H9 (cell line): ENCODE results near the gene CABP7. TPM values are rescaled to one million over a fixed set of nuclear protein-coding genes. Genes with fewer than 3 reads are reported as not detected.
A peak's percentile ranks its signal among the peaks of the same experiment; 100 is the strongest.

Source experiments
- DNase-seq: peaks from one replicate; pipeline ENCODE4 v3.0.0-alpha.2; 2017
- H2AFZ ChIP-seq: one replicate; pipeline ENCODE4 v1.6.1; 2013; ENCODE audit warnings: mild to moderate bottlenecking, low read length, control low read depth, moderate library complexity
- H2AK5ac ChIP-seq: 2 replicates; pipeline ENCODE4 v1.6.1; 2013; ENCODE audit warnings: low read length, control low read depth, mixed read lengths; ENCODE audit not compliant: insufficient read length
- H2BK120ac ChIP-seq: one replicate; pipeline ENCODE4 v1.6.1; 2013; ENCODE audit warnings: low read depth, mild to moderate bottlenecking, low read length, control low read depth, inconsistent platforms; ENCODE audit not compliant: poor library complexity, severe bottlenecking
- H2BK12ac ChIP-seq: 2 replicates; pipeline ENCODE4 v1.6.1; 2013; ENCODE audit warnings: low read length, control low read depth, mixed read lengths, low read depth; ENCODE audit not compliant: insufficient read length
- H2BK15ac ChIP-seq: 2 replicates; pipeline ENCODE4 v1.6.1; 2013; ENCODE audit warnings: low read depth, low read length, control low read depth
- H2BK20ac ChIP-seq: one replicate; pipeline ENCODE4 v1.6.1; 2013; ENCODE audit warnings: low read depth, mild to moderate bottlenecking, low read length, control low read depth, inconsistent platforms; ENCODE audit not compliant: poor library complexity, severe bottlenecking
- H2BK5ac ChIP-seq: 2 replicates; pipeline ENCODE4 v1.6.1; 2013; ENCODE audit warnings: low read length, control low read depth, mixed read lengths; ENCODE audit not compliant: insufficient read length
- H3K14ac ChIP-seq: 2 replicates; pipeline ENCODE4 v1.6.1; 2013; ENCODE audit warnings: low read length, control low read depth; ENCODE audit not compliant: insufficient read depth
- H3K18ac ChIP-seq: 2 replicates; pipeline ENCODE4 v1.6.1; 2013; ENCODE audit warnings: low read depth, mild to moderate bottlenecking, mixed read lengths, low read length, control low read depth; ENCODE audit not compliant: insufficient read length
- H3K23ac ChIP-seq: 2 replicates; pipeline ENCODE4 v1.6.1; 2013; ENCODE audit warnings: low read length, control low read depth, mixed read lengths, low read depth; ENCODE audit not compliant: insufficient read length
- H3K23me2 ChIP-seq: 2 replicates; pipeline ENCODE4 v1.6.1; 2013; ENCODE audit warnings: low read depth, mild to moderate bottlenecking, mixed read lengths, low read length, control low read depth; ENCODE audit not compliant: insufficient read length, poor library complexity, severe bottlenecking
- H3K27ac ChIP-seq: 2 replicates; pipeline ENCODE4 v1.5.1; 2013; ENCODE audit warnings: low read length, control low read depth, mixed read lengths, low read depth; ENCODE audit not compliant: insufficient read length
- H3K27me3 ChIP-seq: 2 replicates; pipeline ENCODE4 v1.6.1; 2013; ENCODE audit warnings: low read length, control low read depth, inconsistent platforms; ENCODE audit not compliant: insufficient read depth
- H3K4ac ChIP-seq: 2 replicates; pipeline ENCODE4 v1.6.1; 2013; ENCODE audit warnings: low read depth, mild to moderate bottlenecking, control low read depth, inconsistent platforms, low read length, moderate library complexity
- H3K4me1 ChIP-seq: 2 replicates; pipeline ENCODE4 v1.6.1; 2013; ENCODE audit warnings: low read length, control low read depth, inconsistent platforms; ENCODE audit not compliant: insufficient read depth
- H3K4me2 ChIP-seq: 2 replicates; pipeline ENCODE4 v1.6.1; 2013; ENCODE audit warnings: low read length, control low read depth, mixed read lengths; ENCODE audit not compliant: insufficient read length, insufficient read depth
- H3K56ac ChIP-seq: 2 replicates; pipeline ENCODE4 v1.6.1; 2013; ENCODE audit warnings: low read depth, mild to moderate bottlenecking, mixed read lengths, low read length, control low read depth; ENCODE audit not compliant: insufficient read length
- H3K79me1 ChIP-seq: 2 replicates; pipeline ENCODE4 v1.6.1; 2013; ENCODE audit warnings: low read depth, mild to moderate bottlenecking, moderate library complexity, low read length, control low read depth, inconsistent platforms; ENCODE audit not compliant: insufficient read depth, poor library complexity, severe bottlenecking
- H3K79me2 ChIP-seq: 2 replicates; pipeline ENCODE4 v1.6.1; 2013; ENCODE audit warnings: low read length, control low read depth, inconsistent platforms; ENCODE audit not compliant: insufficient read depth
- H3K9ac ChIP-seq: 2 replicates; pipeline ENCODE4 v1.6.1; 2013; ENCODE audit warnings: low read length, control low read depth, mixed read lengths; ENCODE audit not compliant: insufficient read length; ENCODE audit errors: extremely low read depth
- H3K9me3 ChIP-seq: one replicate; pipeline ENCODE4 v1.6.1; 2013; ENCODE audit warnings: low read depth, low read length, inconsistent platforms; ENCODE audit not compliant: control insufficient read depth
- H3T11ph ChIP-seq: one replicate; pipeline ENCODE4 v1.6.1; 2013; ENCODE audit warnings: mild to moderate bottlenecking, low read length, control low read depth, inconsistent platforms
- H4K20me1 ChIP-seq: one replicate; pipeline ENCODE4 v1.6.1; 2013; ENCODE audit not compliant: control insufficient read depth, insufficient read length, insufficient read depth
- H4K5ac ChIP-seq: 2 replicates; pipeline ENCODE4 v1.6.1; 2013; ENCODE audit warnings: low read depth, mild to moderate bottlenecking, mixed read lengths, low read length, control low read depth; ENCODE audit not compliant: insufficient read length
- H4K8ac ChIP-seq: replicated peaks from 2 replicates; pipeline ENCODE4 v1.6.1; 2013; ENCODE audit warnings: low read length, control low read depth, mixed read lengths, low read depth; ENCODE audit not compliant: insufficient read length
- H4K91ac ChIP-seq: 2 replicates; pipeline ENCODE4 v1.6.1; 2013; ENCODE audit warnings: low read depth, mild to moderate bottlenecking, moderate library complexity, mixed read lengths, low read length, control low read depth; ENCODE audit not compliant: insufficient read length
- H3K27ac Mint-ChIP-seq, 3 experiments: 2 replicates in 2 of 3; 3 replicates in 1 of 3; pipeline ENCODE4 v1.8.0; 2020 to 2021; ENCODE audit warnings: mixed read lengths in 3 of 3, mild to moderate bottlenecking in 1 of 3, moderate library complexity in 1 of 3
- H3K27me3 Mint-ChIP-seq: 2 replicates; pipeline ENCODE4 v1.8.0; 2021; ENCODE audit warnings: low read depth, mild to moderate bottlenecking, moderate library complexity, mixed read lengths
- H3K36me3 Mint-ChIP-seq, 3 experiments: 2 replicates in 2 of 3; 3 replicates in 1 of 3; pipeline ENCODE4 v1.8.0; 2020 to 2021; ENCODE audit warnings: low read depth in 3 of 3, mixed read lengths in 3 of 3; ENCODE audit not compliant: insufficient read depth in 1 of 3
- H3K4me1 Mint-ChIP-seq, 2 experiments: 2 replicates each; pipeline ENCODE4 v1.8.0; 2020; ENCODE audit warnings: mixed read lengths in 2 of 2
- H3K4me3 Mint-ChIP-seq, 2 experiments: 2 replicates in 1 of 2; 3 replicates in 1 of 2; pipeline ENCODE4 v1.8.0; 2020 to 2021; ENCODE audit warnings: mild to moderate bottlenecking in 2 of 2, mixed read lengths in 2 of 2, moderate library complexity in 1 of 2
- H3K9me3 Mint-ChIP-seq, 2 experiments: 2 replicates in 1 of 2; 3 replicates in 1 of 2; pipeline ENCODE4 v1.8.0; 2020; ENCODE audit warnings: mild to moderate bottlenecking in 2 of 2, mixed read lengths in 2 of 2, moderate library complexity in 1 of 2
- CTCF ChIP-seq: fragments of 200-600 bp; sonication (generic); conservative IDR thresholded peaks from 3 replicates; pipeline ENCODE4 v1.8.0; 2021; ENCODE audit warnings: antibody characterized with exemption, mild to moderate bottlenecking
- WGBS: extraction: QIAGEN DNeasy Blood & Tissue Kit; methylation state at CpG from one replicate; pipeline ENCODE4 v1.1.7; 2013; ENCODE audit warnings: missing lambda C conversion rate, low lambda C conversion rate, mixed read lengths; ENCODE audit not compliant: insufficient read length; ENCODE audit errors: extremely low coverage; 5-methylcytosine and 5-hydroxymethylcytosine counted together
- total RNA-seq: library from RNA; stranded (reverse); gene quantifications from 2 replicates; pipeline ENCODE4 v1.2.1, GENCODE V29; 2021

CABP7 gene
- total RNA-seq, 1 experiment from 2014 or later = 0.83 TPM

- no peak overlapping the region for H3K18ac ChIP-seq
- no peak overlapping the region for H2BK20ac ChIP-seq
- no peak for TF ChIP-seq CTCF
- Mint-ChIP-seq H3K27ac (peak overlapping the region in 1 of 3 experiments; percentile 39; a peak in 1 of 7 replicates), H3K27me3 (no peaks in the 10 kb centered on the region), H3K4me1 (peaks cover 0 to 3% of the 10 kb centered on the region in 2 experiments; a peak in 1 of 4 replicates), H3K36me3 (peaks cover 14 to 65% (median 42%) of the 10 kb centered on the region in 3 experiments), H3K9me3 (no peaks in the 10 kb centered on the region), H3K4me3 (no peak overlapping the region)
- H4K5ac ChIP-seq = no peak overlapping the region
- DNase-seq = no peak
- H3K23me2 ChIP-seq = no peaks in the 10 kb centered on the region
- H3K4ac ChIP-seq = no peak overlapping the region
- no peak overlapping the region for H2BK15ac ChIP-seq
- no peak overlapping the region for H3K4me2 ChIP-seq
- H3K79me1 ChIP-seq = no peaks in the 10 kb centered on the region
- H2BK5ac ChIP-seq = no peak overlapping the region
- H4K91ac ChIP-seq = no peak overlapping the region
- H3K79me2 ChIP-seq = no peaks in the 10 kb centered on the region
- H3T11ph ChIP-seq = no peak overlapping the region
- H3K9ac ChIP-seq = no peak overlapping the region
- WGBS = no CpG with 5 or more reads among the region's 8 CpGs
- no peak overlapping the region for H3K14ac ChIP-seq
- H3K27me3 ChIP-seq = no peaks in the 10 kb centered on the region
- no peak overlapping the region for H3K23ac ChIP-seq
- no peak overlapping the region for H3K27ac ChIP-seq
- H2AFZ ChIP-seq = no peak overlapping the region
- no peak overlapping the region for H2BK12ac ChIP-seq
- H2AK5ac ChIP-seq = no peak overlapping the region
- no peaks in the 10 kb centered on the region for H3K4me1 ChIP-seq
- no peak overlapping the region for H2BK120ac ChIP-seq
- H4K8ac ChIP-seq = no peak overlapping the region
- peaks cover 2% of the 10 kb centered on the region for H4K20me1 ChIP-seq
- H3K56ac ChIP-seq = no peak overlapping the region
- H3K9me3 ChIP-seq = no peaks in the 10 kb centered on the region
Observed at GRCh38 chr22:29674121-29674520, 45.7 kb upstream of the CABP7 start.
